Trophoblast cell (in vitro differentiated cells and primary cell): ENCODE measurements around the gene PDE4B.

Experiments used
- DNase-seq, 2 donors: peaks; one replicate each; pipeline ENCODE4 v3.0.0-alpha.2; 2016
- H2AFZ ChIP-seq: 2 replicates; pipeline ENCODE4 v1.6.1; 2013; ENCODE audit warnings: low read length, moderate library complexity, mild to moderate bottlenecking; ENCODE audit not compliant: insufficient read depth, poor library complexity
- H2AK5ac ChIP-seq: 2 replicates; pipeline ENCODE4 v1.6.1; 2013; ENCODE audit warnings: mild to moderate bottlenecking, low read length
- H2BK120ac ChIP-seq: 2 replicates; pipeline ENCODE4 v1.6.1; 2013; ENCODE audit warnings: low read length, mild to moderate bottlenecking, moderate library complexity; ENCODE audit not compliant: insufficient read depth, poor library complexity
- H2BK12ac ChIP-seq: 2 replicates; pipeline ENCODE4 v1.6.1; 2013; ENCODE audit warnings: mild to moderate bottlenecking, low read length, moderate library complexity
- H2BK5ac ChIP-seq: 2 replicates; pipeline ENCODE4 v1.6.1; 2013; ENCODE audit warnings: low read length, low read depth, moderate library complexity, mild to moderate bottlenecking; ENCODE audit not compliant: poor library complexity
- H3K14ac ChIP-seq: 2 replicates; pipeline ENCODE4 v1.6.1; 2013; ENCODE audit warnings: mild to moderate bottlenecking, low read length
- H3K18ac ChIP-seq: 2 replicates; pipeline ENCODE4 v1.6.1; 2013; ENCODE audit warnings: mild to moderate bottlenecking, low read length
- H3K23ac ChIP-seq: 2 replicates; pipeline ENCODE4 v1.6.1; 2013; ENCODE audit warnings: low read length
- H3K27ac ChIP-seq: 2 replicates; pipeline ENCODE4 v1.5.1; 2013; ENCODE audit warnings: low read depth, mild to moderate bottlenecking, inconsistent platforms, low read length, moderate library complexity
- H3K27me3 ChIP-seq: 2 replicates; pipeline ENCODE4 v1.6.1; 2013; ENCODE audit warnings: inconsistent platforms, mild to moderate bottlenecking, low read length, moderate library complexity; ENCODE audit not compliant: insufficient read depth
- H3K36me3 ChIP-seq, 2 experiments: 1 replicate in 1 of 2; 2 replicates in 1 of 2; pipeline ENCODE4 v1.6.1; 2013; ENCODE audit warnings: low read length in 2 of 2, mild to moderate bottlenecking in 2 of 2, moderate library complexity in 1 of 2; ENCODE audit not compliant: insufficient read depth in 2 of 2, control insufficient read depth in 1 of 2
- H3K4ac ChIP-seq: 2 replicates; pipeline ENCODE4 v1.6.1; 2013; ENCODE audit warnings: low read depth, mild to moderate bottlenecking, low read length, moderate library complexity
- H3K4me1 ChIP-seq, 2 experiments: 1 replicate in 1 of 2; 2 replicates in 1 of 2; pipeline ENCODE4 v1.6.1; 2013; ENCODE audit warnings: low read length in 2 of 2, mild to moderate bottlenecking in 2 of 2, moderate library complexity in 1 of 2; ENCODE audit not compliant: insufficient read depth in 2 of 2, control insufficient read depth in 1 of 2
- H3K4me2 ChIP-seq: 2 replicates; pipeline ENCODE4 v1.6.1; 2013; ENCODE audit warnings: inconsistent platforms, mild to moderate bottlenecking, low read length, moderate library complexity
- H3K4me3 ChIP-seq: 2 replicates; pipeline ENCODE4 v1.5.1; 2013; ENCODE audit warnings: mild to moderate bottlenecking, low read depth, low read length, inconsistent platforms
- H3K79me1 ChIP-seq: one replicate; pipeline ENCODE4 v1.6.1; 2013; ENCODE audit warnings: low read length
- H3K79me2 ChIP-seq: 2 replicates; pipeline ENCODE4 v1.6.1; 2013; ENCODE audit warnings: low read length, mild to moderate bottlenecking; ENCODE audit not compliant: control insufficient read depth, insufficient read depth, poor library complexity
- H3K9ac ChIP-seq: 2 replicates; pipeline ENCODE4 v1.6.1; 2013; ENCODE audit warnings: mild to moderate bottlenecking, low read length
- H3K9me3 ChIP-seq: 2 replicates; pipeline ENCODE4 v1.6.1; 2013; ENCODE audit warnings: low read depth, mild to moderate bottlenecking, control low read depth, inconsistent platforms, low read length; ENCODE audit not compliant: insufficient read depth
- H4K12ac ChIP-seq: 2 replicates; pipeline ENCODE4 v1.6.1; 2013; ENCODE audit warnings: low read depth, mild to moderate bottlenecking, low read length, moderate library complexity
- H4K8ac ChIP-seq: 2 replicates; pipeline ENCODE4 v1.6.1; 2013; ENCODE audit warnings: low read depth, mild to moderate bottlenecking, low read length, moderate library complexity
- H4K91ac ChIP-seq: one replicate; pipeline ENCODE4 v1.6.1; 2013; ENCODE audit warnings: low read depth, mild to moderate bottlenecking, low read length, moderate library complexity
- whole genome bisulfite sequencing: extraction: QIAGEN DNeasy Blood & Tissue Kit; methylation state at CpG from one replicate; pipeline ENCODE4 v1.1.7; 2013; ENCODE audit warnings: missing lambda C conversion rate; ENCODE audit not compliant: insufficient read length, insufficient coverage; ENCODE audit errors: extremely low coverage; 5-methylcytosine and 5-hydroxymethylcytosine counted together

Gene PDE4B

GRCh38 chr1:66013371-66013770, 220.7 kb downstream of the PDE4B start:
- Histone ChIP-seq H3K4ac (no peak overlapping the region), H2BK120ac (no peak overlapping the region), H3K27me3 (no peaks in the 10 kb centered on the region), H3K4me3 (no peak overlapping the region), H3K4me1 (no peaks in the 10 kb centered on the region), H3K9ac (no peak overlapping the region), H3K79me2 (no peaks in the 10 kb centered on the region), H3K36me3 (no peaks in the 10 kb centered on the region), H3K4me2 (no peak overlapping the region), H3K23ac (no peak overlapping the region), H3K18ac (no peak overlapping the region), H3K9me3 (no peaks in the 10 kb centered on the region), H2BK12ac (no peak overlapping the region), H4K91ac (no peak overlapping the region), H2AFZ (no peak overlapping the region), H4K8ac (no peak overlapping the region), H3K79me1 (no peaks in the 10 kb centered on the region), H3K27ac (no peak overlapping the region), H4K12ac (no peak overlapping the region), H2AK5ac (no peak overlapping the region), H2BK5ac (no peak overlapping the region), H3K14ac (no peak overlapping the region)
- no CpG with 5 or more reads among the region's 3 CpGs for WGBS
- DNase-seq = no peak

DNA sequence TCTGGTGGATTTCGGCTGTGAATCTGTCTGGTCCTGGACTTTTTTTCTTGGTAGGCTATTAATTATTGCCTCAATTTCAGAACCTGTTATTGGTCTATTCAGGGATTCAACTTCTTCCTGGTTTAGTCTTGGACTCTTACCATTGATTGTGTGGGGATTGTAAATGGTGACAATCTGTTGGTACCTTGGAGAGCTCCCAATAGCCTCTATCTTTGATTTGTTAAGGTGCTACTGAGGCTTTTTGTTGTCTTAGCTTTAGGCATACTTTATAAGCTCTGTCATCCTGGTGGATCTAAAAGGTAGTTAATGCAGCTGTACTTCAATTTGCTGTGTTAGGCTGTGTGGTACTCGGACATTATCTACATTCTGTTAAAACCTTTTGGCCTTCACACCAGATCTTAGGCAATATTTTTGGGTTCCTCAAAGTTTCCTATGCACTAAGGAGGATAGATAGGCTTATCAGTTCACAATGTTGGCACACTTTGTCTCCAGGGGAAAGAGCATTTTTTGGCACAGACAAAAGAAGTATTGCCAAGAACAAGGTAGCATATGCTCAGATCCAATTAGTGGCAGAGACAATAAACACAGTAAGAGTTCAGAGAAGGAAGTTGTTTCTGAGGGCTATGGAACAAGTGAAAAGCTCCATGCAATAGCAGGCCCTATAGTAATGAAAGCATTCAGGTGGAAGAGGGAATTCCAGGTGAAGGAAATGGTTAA, 230.4 kb downstream of the PDE4B start:
- Histone ChIP-seq H2BK12ac (no peak overlapping the region), H3K36me3 (no peaks in the 10 kb centered on the region), H2BK5ac (no peak overlapping the region), H3K4me2 (no peak overlapping the region), H3K79me1 (no peaks in the 10 kb centered on the region), H4K12ac (no peak overlapping the region), H3K23ac (no peak overlapping the region), H4K8ac (no peak overlapping the region), H3K14ac (no peak overlapping the region), H3K4me1 (no peaks in the 10 kb centered on the region), H3K9ac (no peak overlapping the region), H4K91ac (no peak overlapping the region), H3K18ac (no peak overlapping the region), H3K9me3 (no peaks in the 10 kb centered on the region), H2AFZ (no peak overlapping the region), H2BK120ac (no peak overlapping the region), H3K27ac (no peak overlapping the region), H3K4ac (no peak overlapping the region), H2AK5ac (no peak overlapping the region), H3K4me3 (no peak overlapping the region), H3K27me3 (no peaks in the 10 kb centered on the region), H3K79me2 (no peaks in the 10 kb centered on the region)
- no CpG with 5 or more reads among the region's 2 CpGs for WGBS
- peak in 1 of 2 donors; percentile 9 for DNase-seq

GRCh38 chr1:66025188-66025587, 232.5 kb downstream of the PDE4B start:
- H3K4me2 ChIP-seq = no peak overlapping the region

GRCh38 chr1:66028035-66028434, 235.3 kb downstream of the PDE4B start:
- Histone ChIP-seq H3K79me2 (no peaks in the 10 kb centered on the region), H3K18ac (no peak overlapping the region), H3K4me1 (no peaks in the 10 kb centered on the region), H3K27ac (no peak overlapping the region), H4K8ac (no peak overlapping the region), H3K4me2 (no peak overlapping the region), H3K36me3 (no peaks in the 10 kb centered on the region), H2AK5ac (no peak overlapping the region), H3K4me3 (no peak overlapping the region), H4K12ac (no peak overlapping the region), H3K9ac (no peak overlapping the region), H3K4ac (no peak overlapping the region), H3K14ac (no peak overlapping the region), H2BK12ac (no peak overlapping the region), H3K27me3 (no peaks in the 10 kb centered on the region), H2BK5ac (no peak overlapping the region), H3K9me3 (no peaks in the 10 kb centered on the region), H2AFZ (no peak overlapping the region), H2BK120ac (no peak overlapping the region), H4K91ac (no peak overlapping the region), H3K23ac (no peak overlapping the region), H3K79me1 (no peaks in the 10 kb centered on the region)
- no peak for DNase-seq
- WGBS = no CpG with 5 or more reads among the region's 3 CpGs

More at GRCh38 chr1:66025188-66025587, 232.5 kb downstream of the PDE4B start:
- Histone ChIP-seq H2AFZ (no peak overlapping the region), H2BK5ac (no peak overlapping the region), H3K23ac (no peak overlapping the region), H3K9ac (no peak overlapping the region), H2AK5ac (no peak overlapping the region), H3K18ac (no peak overlapping the region), H3K79me1 (no peaks in the 10 kb centered on the region), H3K79me2 (no peaks in the 10 kb centered on the region), H3K4me1 (no peaks in the 10 kb centered on the region), H3K36me3 (no peaks in the 10 kb centered on the region), H3K27ac (no peak overlapping the region), H3K4ac (no peak overlapping the region), H3K14ac (no peak overlapping the region), H4K12ac (no peak overlapping the region), H3K27me3 (no peaks in the 10 kb centered on the region), H3K4me3 (no peak overlapping the region), H2BK120ac (no peak overlapping the region), H2BK12ac (no peak overlapping the region), H4K8ac (no peak overlapping the region), H3K9me3 (no peaks in the 10 kb centered on the region), H4K91ac (no peak overlapping the region)
- DNase-seq = no peak
